Uterus (tissue), 4 donors: ENCODE measurements around the gene HDAC4. TPM values are rescaled to one million over a fixed set of nuclear protein-coding genes. Genes with fewer than 3 reads are reported as not detected.

Experiments
- DNase-seq, 2 donors: peaks; one replicate each; pipeline ENCODE4 v3.0.0-alpha.2; 2019 to 2020
- H3K27ac ChIP-seq, 2 donors: fragments of 200-600 bp; sonication (generic); 1 replicate in 1 of 2; 2 replicates in 1 of 2; pipeline ENCODE4 v1.5.1; 2016 to 2018
- H3K27me3 ChIP-seq, 2 donors: fragments of 200-600 bp; sonication (generic); one replicate each; pipeline ENCODE4 v1.5.1; 2018 to 2019; ENCODE audit warnings: control low read depth in 1 of 2
- H3K36me3 ChIP-seq, 2 donors: fragments of 200-600 bp; sonication (generic); one replicate each; pipeline ENCODE4 v1.5.1; 2019; ENCODE audit warnings: control low read depth in 1 of 2
- H3K4me1 ChIP-seq, 2 donors: fragments of 200-600 bp; sonication (generic); one replicate each; pipeline ENCODE4 v1.5.1; 2018 to 2019; ENCODE audit warnings: control low read depth in 1 of 2
- H3K4me3 ChIP-seq, 2 donors: fragments of 200-600 bp; sonication (generic); 1 replicate in 1 of 2; 2 replicates in 1 of 2; pipeline ENCODE4 v1.5.1; 2018 to 2019; ENCODE audit warnings: mild to moderate bottlenecking in 1 of 2
- H3K9me3 ChIP-seq, 2 donors: fragments of 200-600 bp; sonication (generic); one replicate each; pipeline ENCODE4 v1.5.1; 2019; ENCODE audit warnings: control low read depth in 1 of 2
- CTCF ChIP-seq, 4 experiments: fragments of 200-600 bp in 2 of 4; fragments of 450-650 bp in 2 of 4; sonication (generic) in 2 of 4; IDR thresholded peaks; one replicate each; pipeline ENCODE4 v1.5.1; 2016 to 2019; ENCODE audit warnings: antibody characterized with exemption in 4 of 4, mild to moderate bottlenecking in 2 of 4, moderate library complexity in 1 of 4
- POLR2A ChIP-seq, 2 donors: fragments of 450-650 bp; IDR thresholded peaks; one replicate each; pipeline ENCODE4 v1.6.1; 2016; ENCODE audit warnings: antibody characterized with exemption in 2 of 2, mild to moderate bottlenecking in 1 of 2, moderate library complexity in 1 of 2
- intact Hi-C: fragments of 100-400 bp; cut with DNase I; formaldehyde crosslinking; loops from one replicate; pipeline ENCODE4 v1.15.1; 2023; ENCODE audit warnings: low total_unique reads
- total RNA-seq, 4 donors: library from RNA; depleted of rRNA in 3 of 4; stranded (reverse); fragments of >200 nt in 3 of 4; gene quantifications; one replicate each; pipeline versions ENCODE4 v1.1.0 to v1.2.4, GENCODE V29; 2014 to 2023
- donor health status: DM: yes; HTN: yes; CAD: no.

Gene HDAC4
- total RNA-seq, 4 donors from 2014 or later: 42.1 to 91.5 (median 73.4) TPM

DNA sequence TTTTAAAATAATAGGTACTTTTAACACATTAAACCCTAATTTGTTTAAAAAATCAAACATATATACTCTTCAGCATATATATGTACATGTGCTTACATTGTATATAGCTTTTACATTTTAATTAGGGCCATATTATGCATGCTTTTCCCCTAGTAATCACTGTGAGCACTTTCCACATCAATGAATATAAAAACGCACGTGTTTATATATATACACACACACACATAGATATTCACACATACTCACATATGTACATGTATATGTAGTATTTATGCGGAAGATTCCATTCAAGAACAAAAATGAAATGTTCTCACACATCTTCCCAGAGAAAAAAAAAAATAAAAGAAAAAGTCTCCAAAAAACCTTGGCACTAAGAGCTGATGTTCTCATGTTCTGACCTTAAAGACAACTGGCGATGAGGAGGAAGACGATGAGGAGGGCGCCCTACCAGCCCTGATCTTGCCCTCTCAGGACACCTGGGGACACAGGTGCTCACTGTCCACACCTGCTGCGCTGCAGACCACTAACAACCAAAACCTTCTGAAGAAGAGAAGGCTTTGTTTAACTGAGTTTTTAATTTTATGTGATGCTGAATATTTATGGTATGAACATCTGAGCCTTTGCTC, 184.7 kb downstream of the HDAC4 start:
- Histone ChIP-seq H3K27ac (no peak overlapping the region), H3K4me1 (peaks cover 0 to 12% of the 10 kb centered on the region in 2 donors), H3K4me3 (no peak overlapping the region), H3K27me3 (no peaks in the 10 kb centered on the region), H3K9me3 (no peaks in the 10 kb centered on the region), H3K36me3 (no peaks in the 10 kb centered on the region)
- DNase-seq: no peak
- no peak for TF ChIP-seq CTCF (IDR thresholded peaks at IDR 0.05)
- no peak for TF ChIP-seq POLR2A (IDR thresholded peaks at IDR 0.05)
- intact Hi-C loops: no loop called here

DNA sequence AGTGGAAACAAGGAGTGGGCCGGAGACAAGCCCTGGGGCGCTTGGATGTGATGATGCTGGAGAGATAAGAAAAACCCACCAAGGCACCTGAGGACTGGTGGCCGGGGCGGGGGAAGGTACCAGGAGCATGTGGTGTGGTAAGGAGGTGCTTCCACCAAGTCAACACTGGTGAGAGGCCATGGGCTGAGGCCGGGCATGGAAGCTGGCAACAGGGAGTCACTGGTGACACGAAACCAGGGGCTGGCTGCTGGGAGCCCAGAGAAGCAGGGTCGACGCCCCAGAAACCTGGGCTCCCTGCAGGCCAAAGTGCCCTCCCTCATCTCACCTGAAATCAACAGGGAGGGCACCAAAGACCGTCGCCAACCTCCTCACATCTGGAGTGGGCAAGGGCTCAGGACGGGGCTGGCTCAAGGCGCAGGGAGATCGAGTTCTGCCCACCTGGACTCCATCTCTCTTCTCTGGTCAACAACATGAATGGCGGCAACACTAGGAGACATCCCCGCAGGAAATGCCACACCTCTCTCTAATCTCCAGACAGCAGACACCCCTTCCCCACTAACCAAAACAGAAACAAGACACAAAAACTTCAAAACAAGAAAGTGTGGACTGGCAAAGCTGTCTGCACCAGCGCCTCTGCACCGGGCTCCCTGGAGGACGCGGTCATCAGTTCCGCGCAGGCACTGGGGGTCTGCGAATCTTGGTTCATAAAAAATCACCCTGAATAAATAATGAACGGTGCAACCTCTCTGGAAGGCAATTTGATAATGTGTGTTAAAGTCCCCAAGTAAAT, 185.5 kb downstream of the HDAC4 start:
- TF ChIP-seq POLR2A (IDR thresholded peaks at IDR 0.05) (no peak), CTCF (IDR thresholded peaks at IDR 0.05) (no peak)
- Histone ChIP-seq H3K27me3 (no peaks in the 10 kb centered on the region), H3K27ac (no peak overlapping the region), H3K4me1 (peaks cover 0 to 12% of the 10 kb centered on the region in 2 donors), H3K9me3 (no peaks in the 10 kb centered on the region), H3K4me3 (no peak overlapping the region), H3K36me3 (no peaks in the 10 kb centered on the region)
- DNase-seq: no peak
- intact Hi-C loops: no loop called here

DNA sequence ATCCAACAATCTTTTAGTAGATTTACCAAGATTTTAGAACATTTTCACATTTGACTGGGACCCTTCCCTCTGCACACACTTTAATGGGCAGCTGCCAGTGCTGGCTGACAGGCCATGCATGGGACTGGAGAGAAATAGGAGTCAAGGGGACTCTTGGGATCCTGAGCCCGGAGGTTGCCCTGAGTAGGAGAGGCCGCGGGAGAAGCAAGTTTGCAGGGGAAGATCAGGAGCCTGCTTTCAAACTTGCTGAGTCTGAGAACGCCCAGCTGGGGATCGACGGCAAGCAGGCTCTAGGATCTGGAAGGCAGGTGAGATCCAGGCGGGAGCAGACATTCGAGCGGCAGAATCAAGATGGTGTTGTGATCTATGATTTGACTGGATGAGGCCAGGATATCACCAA, 186.1 kb downstream of the HDAC4 start:
- Histone ChIP-seq H3K36me3 (no peaks in the 10 kb centered on the region), H3K27me3 (no peaks in the 10 kb centered on the region), H3K9me3 (no peaks in the 10 kb centered on the region), H3K27ac (no peak overlapping the region), H3K4me1 (peaks cover 0 to 12% of the 10 kb centered on the region in 2 donors), H3K4me3 (no peak overlapping the region)
- no peak for TF ChIP-seq CTCF (IDR thresholded peaks at IDR 0.05)
- no peak for TF ChIP-seq POLR2A (IDR thresholded peaks at IDR 0.05)
- DNase-seq: no peak
- intact Hi-C loops: no loop called here

- intact Hi-C loops: no loop called here
- TF ChIP-seq CTCF (IDR thresholded peaks at IDR 0.05): no peak
- TF ChIP-seq POLR2A (IDR thresholded peaks at IDR 0.05): no peak
- no peak overlapping the region for H3K27ac ChIP-seq
- no peaks in the 10 kb centered on the region for H3K27me3 ChIP-seq
- no peaks in the 10 kb centered on the region for H3K9me3 ChIP-seq
- H3K4me1 ChIP-seq: peaks cover 0 to 12% of the 10 kb centered on the region in 2 donors
- no peak overlapping the region for H3K4me3 ChIP-seq
- no peaks in the 10 kb centered on the region for H3K36me3 ChIP-seq
- DNase-seq: no peak
Observed at GRCh38 chr2:239213643-239214101, 187.1 kb downstream of the HDAC4 start.
